OCI-LY7 (cell line): Measurements from ENCODE around the gene HOGA1.

ENCODE experiments used
- CTCF ChIP-seq: fragments of 200-600 bp; sonication (generic); conservative IDR thresholded peaks from 2 replicates; pipeline ENCODE4 v1.5.1; 2014; ENCODE audit warnings: mild to moderate bottlenecking, antibody characterized with exemption, low read length, moderate library complexity, mixed read lengths
- EZH2phosphoT487 ChIP-seq: fragments of 200-600 bp; sonication (generic); IDR thresholded peaks from 2 replicates; pipeline ENCODE4 v1.6.1; 2018; ENCODE audit warnings: low read depth, borderline replicate concordance, mild to moderate bottlenecking, mixed run types, antibody characterized with exemption, low read length, moderate library complexity, mixed read lengths

DNA sequence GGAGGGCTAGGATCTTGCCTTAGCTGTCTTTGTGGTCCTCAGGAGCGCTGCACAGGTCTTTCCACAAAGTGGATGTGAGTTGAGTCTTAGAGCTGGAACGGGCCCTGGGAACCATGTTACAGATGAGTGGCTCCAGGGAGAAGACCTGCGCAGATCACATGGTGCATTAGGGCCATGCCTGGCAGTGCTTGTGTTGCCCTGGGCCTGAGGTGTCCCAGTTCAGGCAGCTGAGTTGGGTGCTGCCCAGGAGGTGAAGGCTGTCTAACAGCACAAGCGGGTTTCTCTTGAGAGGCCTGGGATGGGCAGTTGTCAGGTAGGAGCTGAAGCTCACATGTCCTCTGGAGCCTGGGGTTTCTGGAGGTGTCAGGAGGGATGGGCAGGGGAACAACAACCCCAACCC lies 45.4 kb upstream of the HOGA1 start:
- TF ChIP-seq CTCF (no peak), EZH2phosphoT487 (no peak)
